ENCODE results near the gene GABARAPL1. TPM values are rescaled to one million over a fixed set of nuclear protein-coding genes. Genes with fewer than 3 reads are reported as not detected.
"Not testable (repeated sequence)": the region's sequence is repeated elsewhere in the genome, so short reads cannot be mapped to it uniquely, and the experiment has no call there.

GABARAPL1 gene
- total RNA-seq, 6 donors from 2014 or later: 88.9 to 114 (median 97.9) TPM

DNA sequence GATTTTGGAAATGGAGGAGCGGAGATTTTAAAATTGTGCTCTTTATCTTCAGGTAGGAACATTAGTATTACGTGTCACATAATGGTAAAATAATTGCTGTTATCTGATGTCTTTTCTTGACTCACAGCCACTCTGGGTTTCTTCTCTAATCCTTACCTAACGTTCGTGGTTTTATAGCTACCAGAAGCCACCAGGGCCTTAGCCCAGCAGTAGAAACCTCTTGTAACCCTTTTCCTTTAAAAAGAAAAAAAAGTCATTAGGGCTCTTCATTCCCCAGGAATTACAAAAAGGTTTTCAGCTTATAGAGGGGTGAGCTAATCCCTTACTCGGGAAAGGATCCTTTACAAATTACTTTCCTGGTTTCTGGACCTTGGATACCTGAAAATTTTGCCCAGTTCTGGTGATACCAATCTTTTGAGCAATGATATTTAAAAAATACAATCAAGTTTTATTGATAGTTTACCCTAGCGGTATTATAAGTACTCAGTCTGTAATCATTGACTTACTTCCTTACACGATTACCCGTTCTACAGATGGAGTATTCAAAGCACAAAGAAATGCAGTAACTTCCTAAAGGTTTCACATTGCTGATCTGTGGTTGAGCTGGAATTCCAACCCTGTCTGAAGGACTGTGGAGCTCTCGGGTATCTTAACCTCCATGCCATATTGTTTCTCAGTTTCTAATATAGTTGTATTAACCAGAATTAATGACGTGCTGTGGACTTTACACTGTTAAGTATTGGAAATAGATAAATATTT, 1.6 kb downstream of the GABARAPL1 start:
- DNase-seq: no peak
- TF ChIP-seq POLR2AphosphoS5 (IDR thresholded peaks at IDR 0.05) (no peak), CTCF (IDR thresholded peaks at IDR 0.05) (no peak), POLR2A (IDR thresholded peaks at IDR 0.05) (no peak), EP300 (IDR thresholded peaks at IDR 0.05) (no peak)
- H3K27me3 ChIP-seq: no peaks in the 10 kb centered on the region
- ATAC-seq (ENCODE audit: low FRiP score in 2 of 2): no peak
- peaks cover 15 to 36% (median 24%) of the 10 kb centered on the region in 4 donors for H3K4me1 ChIP-seq
- H3K27ac ChIP-seq: peak overlapping the region; percentile 99 to 100 (median 100)
- 22 to 23% methylated on average over 10 of the region's 10 CpGs for WGBS, 2 donors
- peaks cover 9 to 25% (median 15%) of the 10 kb centered on the region in 4 donors for H3K36me3 ChIP-seq
- H3K9me3 ChIP-seq: no peaks in the 10 kb centered on the region
- peak overlapping the region; percentile 59 to 79 (median 72) for H3K4me3 ChIP-seq

DNA sequence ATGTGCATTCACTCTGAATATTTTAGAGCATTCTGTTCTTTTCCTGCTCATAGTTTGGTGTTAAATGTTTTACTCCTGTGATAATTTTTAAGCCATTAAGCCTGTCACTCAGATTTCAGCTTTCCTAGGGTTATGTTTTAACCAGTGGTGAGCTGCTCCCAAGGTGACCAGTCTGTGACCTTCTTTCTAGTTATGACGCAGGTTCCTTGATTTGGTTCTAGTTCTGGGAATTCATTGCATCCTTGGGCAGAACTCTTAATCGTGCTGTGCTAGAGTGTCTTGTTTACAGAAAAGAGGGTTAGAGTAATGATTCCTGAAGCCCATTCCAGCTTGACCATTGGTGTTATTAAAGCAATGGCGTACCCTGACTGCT, 2.2 kb downstream of the GABARAPL1 start:
- H3K4me1 ChIP-seq: peaks cover 15 to 41% (median 24%) of the 10 kb centered on the region in 4 donors
- H3K9me3 ChIP-seq: no peaks in the 10 kb centered on the region
- peak overlapping the region in 3 of 4 donors; percentile 72 to 79 (median 73) for H3K4me3 ChIP-seq
- H3K27me3 ChIP-seq: no peaks in the 10 kb centered on the region
- 59 to 63% methylated on average over 3 of the region's 3 CpGs for WGBS, 2 donors
- no peak for DNase-seq
- H3K36me3 ChIP-seq: peaks cover 9 to 30% (median 18%) of the 10 kb centered on the region in 4 donors
- ATAC-seq (ENCODE audit: low FRiP score in 2 of 2): no peak
- no peak for TF ChIP-seq POLR2A (IDR thresholded peaks at IDR 0.05)
- no peak for TF ChIP-seq POLR2AphosphoS5 (IDR thresholded peaks at IDR 0.05)
- TF ChIP-seq EP300 (IDR thresholded peaks at IDR 0.05): no peak
- TF ChIP-seq CTCF (IDR thresholded peaks at IDR 0.05): no peak
- peak overlapping the region; percentile 99 to 100 (median 100) for H3K27ac ChIP-seq

DNA sequence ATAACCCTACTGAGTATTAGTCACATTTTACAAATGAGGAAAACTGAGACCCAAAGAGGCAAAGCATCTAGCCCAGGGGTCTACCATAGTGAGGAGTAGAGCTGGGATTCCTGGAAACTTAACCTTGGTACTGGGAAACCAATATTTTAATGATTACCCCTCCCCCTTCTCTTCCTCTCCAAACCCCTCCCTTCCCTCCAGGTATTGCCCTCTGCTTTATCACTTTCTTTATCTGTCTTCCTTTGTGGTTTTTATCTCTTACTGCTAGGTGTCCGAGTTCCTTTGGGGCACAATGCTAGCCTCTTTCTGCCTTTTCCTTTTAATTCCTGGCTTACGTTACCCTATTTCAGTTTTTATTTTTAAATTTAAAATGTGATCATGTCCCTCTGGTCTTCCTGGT, 2.8 kb downstream of the GABARAPL1 start:
- DNase-seq: no peak
- Histone ChIP-seq H3K4me1 (peaks cover 17 to 46% (median 28%) of the 10 kb centered on the region in 4 donors), H3K27me3 (no peaks in the 10 kb centered on the region), H3K27ac (peak overlapping the region; percentile 99 to 100 (median 100)), H3K36me3 (peaks cover 9 to 36% (median 20%) of the 10 kb centered on the region in 4 donors), H3K9me3 (no peaks in the 10 kb centered on the region), H3K4me3 (peak overlapping the region in 2 of 4 donors; percentile 72 to 73)
- no peak for ATAC-seq (ENCODE audit: low FRiP score in 2 of 2)
- WGBS, 2 donors: 54 to 55% methylated on average over 2 of the region's 2 CpGs
- no peak for TF ChIP-seq EP300 (IDR thresholded peaks at IDR 0.05)
- TF ChIP-seq POLR2AphosphoS5 (IDR thresholded peaks at IDR 0.05): no peak
- no peak for TF ChIP-seq POLR2A (IDR thresholded peaks at IDR 0.05)
- TF ChIP-seq CTCF (IDR thresholded peaks at IDR 0.05): no peak

GRCh38 chr12:10215946-10216345, 3.3 kb downstream of the GABARAPL1 start:
- peaks cover 17 to 51% (median 32%) of the 10 kb centered on the region in 4 donors for H3K4me1 ChIP-seq

DNA sequence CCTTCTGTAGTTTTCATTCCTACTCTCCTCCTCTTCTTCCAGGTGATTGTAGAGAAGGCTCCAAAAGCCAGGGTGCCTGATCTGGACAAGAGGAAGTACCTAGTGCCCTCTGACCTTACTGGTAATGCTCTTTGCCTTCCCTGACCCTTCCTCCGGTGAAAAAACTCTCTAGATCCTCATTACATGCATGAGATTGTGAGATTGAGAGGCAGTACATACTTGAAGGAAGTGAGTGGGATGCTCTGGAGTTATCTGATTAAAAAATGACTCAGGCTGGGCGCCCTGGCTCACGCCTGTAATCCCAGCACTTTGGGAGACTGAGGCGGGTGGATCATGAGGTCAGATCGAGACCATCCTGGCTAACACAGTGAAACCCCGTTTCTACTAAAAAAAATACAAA, 5.3 kb downstream of the GABARAPL1 start:
- Histone ChIP-seq H3K4me3 (no peak overlapping the region), H3K27me3 (no peaks in the 10 kb centered on the region), H3K27ac (peak overlapping the region in 3 of 4 donors; percentile 21 to 61 (median 44)), H3K36me3 (peaks cover 29 to 62% (median 44%) of the 10 kb centered on the region in 4 donors), H3K9me3 (no peaks in the 10 kb centered on the region), H3K4me1 (peaks cover 17 to 43% (median 31%) of the 10 kb centered on the region in 4 donors)
- ATAC-seq (ENCODE audit: low FRiP score in 2 of 2) (no peak), DNase-seq (no peak)
- 80 to 91% methylated on average over 6 of the region's 6 CpGs for WGBS, 2 donors
- TF ChIP-seq POLR2A (IDR thresholded peaks at IDR 0.05) (no peak), POLR2AphosphoS5 (IDR thresholded peaks at IDR 0.05) (no peak), CTCF (IDR thresholded peaks at IDR 0.05) (no peak), EP300 (IDR thresholded peaks at IDR 0.05) (no peak)

More at GRCh38 chr12:10215946-10216345, 3.3 kb downstream of the GABARAPL1 start:
- H3K9me3 ChIP-seq; ATAC-seq (ENCODE audit: low FRiP score in 2 of 2); H3K27me3 ChIP-seq; DNase-seq; H3K4me3 ChIP-seq: not testable (repeated sequence)
- peaks cover 12 to 41% (median 24%) of the 10 kb centered on the region in 4 donors for H3K36me3 ChIP-seq
- WGBS, 2 donors: 88 to 90% methylated on average over 13 of the region's 13 CpGs
- peak overlapping the region in 1 of 4 donors; percentile 99 for H3K27ac ChIP-seq
